GM21717 (cell line): ENCODE measurements around the gene CNTD1.

Experiments used
- ATAC-seq: cut with Tn5 transposase; IDR thresholded peaks from one replicate; pipeline ENCODE4 v1.9.1; 2021; ENCODE audit warnings: mild to moderate bottlenecking, moderate library complexity; ENCODE audit not compliant: unreplicated experiment

CNTD1 gene

GRCh38 chr17:42803074-42803883 is 4.6 kb downstream of the CNTD1 start:
- no peak for ATAC-seq

GRCh38 chr17:42804918-42805367 is 6.3 kb downstream of the CNTD1 start:
- no peak for ATAC-seq

GRCh38 chr17:42806249-42806648 is 7.6 kb downstream of the CNTD1 start:
- ATAC-seq: no peak

GRCh38 chr17:42809250-42809649 is 10.6 kb downstream of the CNTD1 start:
- ATAC-seq: no peak

GRCh38 chr17:42814633-42815399 is 16.2 kb downstream of the CNTD1 start:
- no peak for ATAC-seq

GRCh38 chr17:42817866-42818265 is 19.2 kb downstream of the CNTD1 start:
- no peak for ATAC-seq

- no peak for ATAC-seq
These were observed 19.7 kb downstream of the CNTD1 start for GRCh38 chr17:42818379-42818778.

GRCh38 chr17:42819939-42820535 is 21.4 kb downstream of the CNTD1 start:
- no peak for ATAC-seq

GRCh38 chr17:42821176-42821575 is 22.5 kb downstream of the CNTD1 start:
- no peak for ATAC-seq

GRCh38 chr17:42827472-42827871 is 28.8 kb downstream of the CNTD1 start:
- no peak for ATAC-seq

GRCh38 chr17:42830971-42831370 is 32.3 kb downstream of the CNTD1 start:
- ATAC-seq: no peak

- peak; percentile 22 for ATAC-seq
These were observed 33.7 kb downstream of the CNTD1 start for GRCh38 chr17:42832213-42832933.

GRCh38 chr17:42832934-42833766 is 34.5 kb downstream of the CNTD1 start, which contains the start of gene PSME3:
Gene PSME3, plus strand, starts transcription at chr17:42833397. Its CDS starts 235 bp downstream, at chr17:42833632.
- peak; percentile 67 for ATAC-seq

GRCh38 chr17:42833767-42834422 is 35.2 kb downstream of the CNTD1 start:
- peak; percentile 24 for ATAC-seq

GRCh38 chr17:42835732-42836131 is 37.1 kb downstream of the CNTD1 start:
- no peak for ATAC-seq

- ATAC-seq: no peak
These were observed 43.5 kb downstream of the CNTD1 start for GRCh38 chr17:42841975-42842685.

- ATAC-seq: no peak
These were observed 44.8 kb downstream of the CNTD1 start for GRCh38 chr17:42843358-42843934.

- no peak for ATAC-seq
These were observed 45.6 kb downstream of the CNTD1 start, which contains the start of gene AOC2 for GRCh38 chr17:42844271-42844670. Gene AOC2, plus strand, starts transcription at chr17:42844580. Its CDS starts 47 bp downstream, at chr17:42844627.
